OCI-LY1 (cell line): ENCODE measurements around the gene RASGRF1.

Source experiments
- EZH2 ChIP-seq: fragments of 200-600 bp; sonication (generic), shearing (Covaris generic); IDR thresholded peaks from 2 replicates; pipeline ENCODE4 v1.8.0; 2017; ENCODE audit warnings: borderline replicate concordance, mixed run types, mild to moderate bottlenecking, antibody characterized with exemption, low read length, moderate library complexity, mixed read lengths
- TF ChIP-seq, protein P1 (sequence below): fragments of 200-600 bp; sonication (generic), shearing (Covaris generic); IDR thresholded peaks from 2 replicates; pipeline ENCODE4 v1.5.1; 2017; ENCODE audit warnings: mild to moderate bottlenecking, antibody characterized with exemption, low read length, moderate library complexity, mixed read lengths

GRCh38 chr15:79046691-79047404 is 43.7 kb downstream of the RASGRF1 start:
- TF ChIP-seq, protein P1, sequence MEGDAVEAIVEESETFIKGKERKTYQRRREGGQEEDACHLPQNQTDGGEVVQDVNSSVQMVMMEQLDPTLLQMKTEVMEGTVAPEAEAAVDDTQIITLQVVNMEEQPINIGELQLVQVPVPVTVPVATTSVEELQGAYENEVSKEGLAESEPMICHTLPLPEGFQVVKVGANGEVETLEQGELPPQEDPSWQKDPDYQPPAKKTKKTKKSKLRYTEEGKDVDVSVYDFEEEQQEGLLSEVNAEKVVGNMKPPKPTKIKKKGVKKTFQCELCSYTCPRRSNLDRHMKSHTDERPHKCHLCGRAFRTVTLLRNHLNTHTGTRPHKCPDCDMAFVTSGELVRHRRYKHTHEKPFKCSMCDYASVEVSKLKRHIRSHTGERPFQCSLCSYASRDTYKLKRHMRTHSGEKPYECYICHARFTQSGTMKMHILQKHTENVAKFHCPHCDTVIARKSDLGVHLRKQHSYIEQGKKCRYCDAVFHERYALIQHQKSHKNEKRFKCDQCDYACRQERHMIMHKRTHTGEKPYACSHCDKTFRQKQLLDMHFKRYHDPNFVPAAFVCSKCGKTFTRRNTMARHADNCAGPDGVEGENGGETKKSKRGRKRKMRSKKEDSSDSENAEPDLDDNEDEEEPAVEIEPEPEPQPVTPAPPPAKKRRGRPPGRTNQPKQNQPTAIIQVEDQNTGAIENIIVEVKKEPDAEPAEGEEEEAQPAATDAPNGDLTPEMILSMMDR, result no peak
- no peak for TF ChIP-seq EZH2
